Effector memory CD4-positive, alpha-beta T cell (primary cell): ENCODE measurements around the gene UBE2Q1.

Experiments
- DNase-seq, 3 donors: peaks; one replicate each; pipeline ENCODE4 v3.0.0-alpha.2; 2020
- H3K27ac ChIP-seq: 2 replicates; pipeline ENCODE4 v1.7.0; 2013; ENCODE audit warnings: mild to moderate bottlenecking, low read length, moderate library complexity; ENCODE audit not compliant: insufficient read depth, poor library complexity, severe bottlenecking
- H3K27me3 ChIP-seq: replicated peaks from 2 replicates; pipeline ENCODE4 v1.7.0; 2013; ENCODE audit warnings: mild to moderate bottlenecking, low read length; ENCODE audit not compliant: insufficient read depth, control insufficient read depth, poor library complexity, severe bottlenecking
- H3K36me3 ChIP-seq: 2 replicates; pipeline ENCODE4 v1.7.0; 2013; ENCODE audit warnings: mild to moderate bottlenecking, low read length, moderate library complexity; ENCODE audit not compliant: control insufficient read depth, insufficient read depth
- H3K4me1 ChIP-seq: 2 replicates; pipeline ENCODE4 v1.7.0; 2013; ENCODE audit warnings: low read length, mild to moderate bottlenecking; ENCODE audit not compliant: control insufficient read depth, insufficient read depth, poor library complexity, severe bottlenecking
- H3K4me3 ChIP-seq: 2 replicates; pipeline ENCODE4 v1.7.0; 2013; ENCODE audit warnings: low read length, low read depth, mild to moderate bottlenecking; ENCODE audit not compliant: insufficient read depth, poor library complexity, severe bottlenecking
- H3K9me3 ChIP-seq: 2 replicates; pipeline ENCODE4 v1.7.0; 2013; ENCODE audit warnings: mild to moderate bottlenecking, low read length, moderate library complexity; ENCODE audit not compliant: control insufficient read depth

The UBE2Q1 gene

GRCh38 chr1:154579374-154579773 is 20.9 kb upstream of the UBE2Q1 start:
- Histone ChIP-seq H3K4me3 (no peak overlapping the region), H3K27ac (no peak overlapping the region), H3K36me3 (peaks cover 46% of the 10 kb centered on the region), H3K4me1 (no peaks in the 10 kb centered on the region), H3K27me3 (no peaks in the 10 kb centered on the region), H3K9me3 (no peaks in the 10 kb centered on the region)
- DNase-seq: no peak

GRCh38 chr1:154578058-154578418 is 19.6 kb upstream of the UBE2Q1 start:
- Histone ChIP-seq H3K9me3 (no peaks in the 10 kb centered on the region), H3K36me3 (peaks cover 33% of the 10 kb centered on the region), H3K27ac (no peak overlapping the region), H3K4me1 (no peaks in the 10 kb centered on the region), H3K27me3 (no peaks in the 10 kb centered on the region), H3K4me3 (no peak overlapping the region)
- DNase-seq: no peak

- H3K36me3 ChIP-seq: peaks cover 27% of the 10 kb centered on the region
- no peaks in the 10 kb centered on the region for H3K4me1 ChIP-seq
- H3K4me3 ChIP-seq: no peak overlapping the region
- H3K27me3 ChIP-seq: no peaks in the 10 kb centered on the region
- DNase-seq: no peak
- H3K27ac ChIP-seq: no peak overlapping the region
- no peaks in the 10 kb centered on the region for H3K9me3 ChIP-seq
Observed at GRCh38 chr1:154577346-154578057, 19.0 kb upstream of the UBE2Q1 start.

- no peaks in the 10 kb centered on the region for H3K9me3 ChIP-seq
- H3K4me1 ChIP-seq: no peaks in the 10 kb centered on the region
- H3K27me3 ChIP-seq: no peaks in the 10 kb centered on the region
- H3K27ac ChIP-seq: no peak overlapping the region
- H3K36me3 ChIP-seq: peaks cover 17% of the 10 kb centered on the region
- no peak for DNase-seq
- no peak overlapping the region for H3K4me3 ChIP-seq
Observed at GRCh38 chr1:154575951-154576566, 17.6 kb upstream of the UBE2Q1 start.

GRCh38 chr1:154575147-154575927 is 16.9 kb upstream of the UBE2Q1 start:
- Histone ChIP-seq H3K36me3 (peaks cover 11% of the 10 kb centered on the region), H3K4me3 (no peak overlapping the region), H3K27ac (no peak overlapping the region), H3K4me1 (no peaks in the 10 kb centered on the region), H3K27me3 (no peaks in the 10 kb centered on the region), H3K9me3 (no peaks in the 10 kb centered on the region)
- no peak for DNase-seq

- Histone ChIP-seq H3K4me1 (no peaks in the 10 kb centered on the region), H3K27me3 (no peaks in the 10 kb centered on the region), H3K9me3 (no peaks in the 10 kb centered on the region), H3K4me3 (no peak overlapping the region), H3K27ac (no peak overlapping the region), H3K36me3 (peaks cover 5% of the 10 kb centered on the region)
- no peak for DNase-seq
Observed at GRCh38 chr1:154574716-154575115, 16.3 kb upstream of the UBE2Q1 start.

- no peak overlapping the region for H3K27ac ChIP-seq
- H3K36me3 ChIP-seq: no peaks in the 10 kb centered on the region
- H3K9me3 ChIP-seq: no peaks in the 10 kb centered on the region
- H3K27me3 ChIP-seq: peaks cover 6% of the 10 kb centered on the region
- H3K4me1 ChIP-seq: peaks cover under 1% of the 10 kb centered on the region
- H3K4me3 ChIP-seq: no peak overlapping the region
- no peak for DNase-seq
Observed at GRCh38 chr1:154573168-154573510, 14.7 kb upstream of the UBE2Q1 start.

GRCh38 chr1:154572468-154573167 is 14.2 kb upstream of the UBE2Q1 start:
- H3K27ac ChIP-seq: no peak overlapping the region
- H3K4me1 ChIP-seq: peaks cover 6% of the 10 kb centered on the region
- DNase-seq: no peak
- H3K4me3 ChIP-seq: no peak overlapping the region
- no peaks in the 10 kb centered on the region for H3K36me3 ChIP-seq
- peaks cover 10% of the 10 kb centered on the region for H3K27me3 ChIP-seq
- H3K9me3 ChIP-seq: no peaks in the 10 kb centered on the region

- peaks cover 8% of the 10 kb centered on the region for H3K4me1 ChIP-seq
- no peak overlapping the region for H3K4me3 ChIP-seq
- H3K27ac ChIP-seq: no peak overlapping the region
- DNase-seq: no peak
- peaks cover 17% of the 10 kb centered on the region for H3K27me3 ChIP-seq
- H3K9me3 ChIP-seq: no peaks in the 10 kb centered on the region
- no peaks in the 10 kb centered on the region for H3K36me3 ChIP-seq
Observed at GRCh38 chr1:154571964-154572288, 13.5 kb upstream of the UBE2Q1 start.
